Measurements from ENCODE around the gene MEA1.
"Not testable (repeated sequence)": the region's sequence is repeated elsewhere in the genome, so short reads cannot be mapped to it uniquely, and the experiment has no call there.

MEA1 gene

DNA sequence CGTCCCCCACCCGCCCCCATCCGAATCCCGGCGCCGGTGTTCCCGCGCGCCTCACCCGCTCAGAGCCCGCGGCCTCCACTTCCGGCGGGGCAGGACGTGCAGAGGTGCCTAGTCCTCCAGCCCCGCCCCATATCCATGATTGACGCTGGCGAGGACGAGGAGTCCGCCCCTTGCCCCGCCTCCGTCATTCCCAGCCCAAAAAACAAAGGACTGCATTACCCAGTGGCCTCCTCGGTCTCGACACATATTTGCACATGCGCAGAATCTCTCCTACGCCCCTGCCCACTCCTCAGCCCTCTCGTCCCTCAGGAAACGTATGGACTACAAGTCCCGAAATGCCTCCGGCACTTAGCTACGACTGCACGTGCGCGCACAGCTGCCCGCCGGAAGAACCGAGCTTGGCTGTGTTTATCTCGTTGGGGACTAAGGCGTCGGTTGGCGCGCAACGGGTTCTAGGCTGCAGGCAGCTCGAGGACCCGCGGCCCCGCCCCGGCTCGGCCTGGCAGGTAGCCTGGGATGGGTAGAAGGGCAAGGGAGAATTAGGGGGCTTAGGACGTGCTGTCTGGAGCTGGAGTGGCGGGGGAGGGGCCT, at the start of gene MEA1, which contains the start of gene KLHDC3:
Gene MEA1 (minus strand): TSS at position 104 of the 591 bp plus-strand sequence. CDS start 133 bp downstream, outside the sequence.
Gene KLHDC3 (plus strand): TSS at position 407 of the 591 bp plus-strand sequence. CDS start 2,944 bp downstream, outside the sequence.
- DNase-seq, result peak; percentile 100

DNA sequence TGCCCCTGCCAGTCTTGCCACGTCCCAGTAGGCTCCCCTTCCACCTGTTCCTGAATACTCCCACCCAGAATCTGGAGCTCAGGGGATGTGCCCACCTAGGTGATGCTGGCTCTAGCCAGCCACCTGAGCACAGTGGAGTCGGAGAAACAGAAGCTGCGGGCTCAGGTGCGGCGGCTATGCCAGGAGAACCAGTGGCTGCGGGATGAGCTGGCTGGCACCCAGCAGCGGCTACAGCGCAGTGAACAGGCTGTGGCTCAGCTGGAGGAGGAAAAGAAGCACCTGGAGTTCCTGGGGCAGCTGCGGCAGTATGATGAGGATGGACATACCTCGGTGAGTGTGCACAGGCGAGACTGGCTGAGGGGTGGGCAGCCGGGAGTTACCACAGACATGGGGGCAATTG, 49.1 kb upstream of the MEA1 start:
- no peak for DNase-seq

DNA sequence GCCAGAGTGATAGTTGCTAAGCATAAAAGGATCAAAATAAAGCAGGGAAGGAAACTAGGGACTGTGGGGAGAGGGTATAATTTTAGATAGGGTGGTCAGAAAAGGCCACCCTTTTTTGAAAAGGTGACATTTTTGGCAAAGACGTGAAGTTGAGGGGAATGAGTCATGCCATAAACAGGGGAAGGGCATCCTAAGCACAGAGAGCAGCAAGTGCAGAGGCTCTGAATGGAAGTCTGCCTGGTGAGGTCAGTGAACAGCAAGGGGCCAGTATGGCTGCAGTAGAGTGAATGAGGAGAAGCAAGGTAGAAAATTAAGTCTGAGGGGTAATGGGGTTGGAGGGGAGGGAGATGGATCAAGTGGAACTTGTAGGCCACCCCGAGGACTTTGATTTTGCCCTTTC, 48.1 kb upstream of the MEA1 start:
- DNase-seq, result no peak

DNA sequence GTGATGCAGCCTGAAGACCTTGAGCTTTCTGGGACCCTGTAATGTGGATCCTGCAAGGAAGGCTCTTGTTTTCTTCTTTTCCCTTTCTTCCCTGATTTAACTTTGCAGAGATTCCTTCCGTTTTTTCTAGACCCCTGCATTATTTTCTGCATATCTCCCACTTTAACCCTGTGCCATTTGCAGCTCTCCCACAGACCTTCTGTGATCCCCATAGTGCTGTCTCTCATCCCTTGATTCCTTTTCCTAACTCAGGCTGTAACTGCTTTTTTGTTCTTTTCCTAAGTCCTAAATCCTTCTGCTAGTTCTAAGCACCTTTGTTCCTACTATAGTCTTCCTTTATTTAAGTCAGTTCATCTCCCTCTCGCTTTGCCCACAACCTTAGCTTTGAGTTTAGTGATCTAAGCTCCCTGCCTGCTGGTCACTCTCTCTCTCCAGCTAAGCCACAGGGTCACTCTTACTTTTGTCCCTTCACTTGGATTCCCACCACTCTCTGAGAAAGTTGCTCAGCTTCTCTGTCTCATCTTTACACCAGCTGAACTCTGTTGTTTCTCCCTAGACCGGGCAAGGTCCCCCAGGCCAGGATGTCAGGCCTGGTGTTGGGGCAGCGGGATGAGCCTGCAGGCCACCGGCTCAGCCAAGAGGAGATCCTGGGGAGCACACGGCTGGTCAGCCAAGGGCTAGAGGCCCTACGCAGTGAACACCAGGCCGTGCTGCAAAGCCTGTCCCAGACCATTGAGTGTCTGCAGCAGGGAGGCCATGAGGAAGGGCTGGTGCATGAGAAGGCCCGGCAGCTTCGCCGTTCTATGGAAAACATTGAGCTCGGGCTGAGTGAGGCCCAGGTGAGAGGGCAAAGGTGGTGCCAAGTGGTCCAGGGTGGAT, 47.2 kb upstream of the MEA1 start:
- DNase-seq, result no peak

DNA sequence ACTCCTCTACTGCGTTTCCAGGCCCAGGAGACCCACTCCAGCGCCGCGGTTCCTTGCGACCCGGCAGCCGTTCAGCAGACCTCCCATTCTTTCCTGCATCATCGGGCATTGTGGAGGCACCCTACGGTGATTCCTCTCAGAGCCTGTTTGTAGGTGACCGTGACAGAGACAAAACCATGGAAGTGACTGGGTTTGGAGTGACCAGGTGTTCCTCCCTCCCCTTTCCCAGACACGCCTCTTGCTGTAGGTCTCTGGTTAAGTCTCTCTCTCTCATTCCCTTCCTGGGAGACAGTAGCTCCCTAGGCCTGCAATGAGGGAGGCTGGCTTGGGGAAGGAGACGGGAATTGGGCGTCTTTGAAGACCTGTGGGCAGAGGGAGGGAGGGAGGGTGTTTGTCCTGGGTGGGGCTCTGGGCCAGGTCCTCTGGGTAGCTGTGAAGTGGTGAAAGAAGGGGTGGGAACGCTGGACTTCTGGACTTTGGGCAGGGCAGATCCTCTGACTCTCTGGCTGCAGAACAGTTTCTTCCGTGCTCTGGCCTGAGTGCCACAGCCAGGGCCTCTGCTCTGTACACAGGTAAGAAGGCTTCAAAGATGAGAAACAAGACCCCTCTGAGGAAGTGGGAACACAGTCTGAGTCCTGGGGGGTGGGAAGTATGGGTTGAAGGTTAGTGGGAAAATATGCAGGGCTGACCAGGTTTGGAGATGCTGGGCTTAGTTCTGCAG, 46.4 kb upstream of the MEA1 start:
- DNase-seq, result no peak

DNA sequence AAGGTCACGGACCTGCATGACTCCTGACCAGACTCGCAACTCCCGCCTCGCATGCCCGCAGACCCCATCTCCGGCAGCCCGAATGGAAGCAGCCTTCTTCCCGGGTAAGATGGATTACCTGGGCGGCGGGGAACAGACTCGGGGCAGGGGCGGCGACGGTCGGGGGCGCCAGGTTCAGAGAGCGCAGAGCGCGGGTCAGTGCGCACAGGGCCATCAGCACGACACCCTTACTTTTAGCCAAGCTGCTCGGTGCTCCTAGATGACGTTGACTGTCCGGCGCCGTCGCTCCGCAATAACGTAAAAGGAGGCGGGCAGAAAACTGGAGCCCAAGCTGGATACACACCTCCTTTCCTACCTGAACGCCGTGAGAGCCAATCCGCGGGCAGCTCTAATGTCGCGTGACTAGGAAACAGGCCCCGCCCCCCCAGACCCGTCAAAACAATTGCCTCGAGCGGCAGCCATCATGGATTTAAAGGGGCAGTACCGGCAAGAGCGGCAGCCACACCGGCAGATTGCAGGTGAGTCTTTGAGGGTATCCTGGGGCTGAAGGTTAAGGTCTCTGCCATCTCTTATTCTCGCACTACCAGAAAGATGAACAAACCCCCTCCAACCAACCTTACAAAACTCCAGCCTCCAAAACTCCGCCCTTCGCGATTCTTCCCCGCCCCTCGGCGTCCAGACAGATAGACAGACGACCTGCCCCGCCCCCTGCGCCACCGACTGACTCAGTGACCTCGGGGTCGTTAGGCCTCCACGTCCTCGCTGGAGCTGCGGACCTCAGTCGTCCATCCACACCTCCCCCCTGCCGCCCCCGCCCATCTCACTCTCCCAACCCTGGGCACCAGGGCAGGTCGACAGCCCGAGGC, 45.7 kb upstream of the MEA1 start, which contains the start of the genes KLC4 and MRPL2:
Gene KLC4 (plus strand): TSS at position 464 of the 866 bp plus-strand sequence. CDS start 1,705 bp downstream, outside the sequence.
Gene MRPL2 (minus strand): TSS at position 267 of the 866 bp plus-strand sequence. CDS start 53 bp downstream, at position 214.
- DNase-seq, result peak; percentile 96

DNA sequence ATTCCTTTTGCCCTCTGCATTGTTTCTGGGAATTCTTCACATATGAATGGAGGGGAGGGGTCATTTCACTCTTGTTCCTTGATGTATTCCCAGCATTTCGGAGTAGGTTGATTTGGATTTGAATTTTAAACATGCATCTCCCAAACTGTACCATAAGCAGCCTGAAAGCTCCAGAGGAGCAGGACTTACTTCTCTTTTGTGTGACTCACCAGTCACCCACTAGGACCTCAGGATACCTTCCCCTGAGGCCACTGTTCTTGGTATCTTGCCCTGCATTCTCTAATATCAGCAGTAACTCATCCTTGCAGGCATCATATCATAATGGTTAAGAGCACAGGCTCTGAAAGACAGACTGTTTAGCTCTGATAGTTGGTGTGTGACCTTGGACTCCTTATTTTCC, 44.8 kb upstream of the MEA1 start:
- DNase-seq, result no peak

DNA sequence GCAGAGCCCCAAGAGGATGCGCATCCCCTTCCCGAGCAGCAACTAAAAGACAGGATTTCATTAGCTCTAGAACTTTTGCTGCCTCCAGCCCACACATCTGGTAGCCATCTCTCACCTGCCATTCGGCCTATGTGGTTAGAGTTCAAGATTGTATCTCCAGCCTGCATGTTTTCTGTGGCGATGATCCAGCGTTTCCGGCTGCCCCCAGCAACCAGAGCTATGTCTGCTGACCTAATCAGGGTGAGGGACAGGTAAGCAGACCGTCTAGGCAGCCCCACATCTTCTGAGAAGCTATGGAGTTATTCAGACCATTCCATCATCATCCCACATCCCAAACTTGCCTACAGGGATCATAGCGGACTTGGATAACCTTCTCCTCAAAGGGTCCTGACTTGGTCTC, 42.2 kb upstream of the MEA1 start:
- no peak for DNase-seq

DNA sequence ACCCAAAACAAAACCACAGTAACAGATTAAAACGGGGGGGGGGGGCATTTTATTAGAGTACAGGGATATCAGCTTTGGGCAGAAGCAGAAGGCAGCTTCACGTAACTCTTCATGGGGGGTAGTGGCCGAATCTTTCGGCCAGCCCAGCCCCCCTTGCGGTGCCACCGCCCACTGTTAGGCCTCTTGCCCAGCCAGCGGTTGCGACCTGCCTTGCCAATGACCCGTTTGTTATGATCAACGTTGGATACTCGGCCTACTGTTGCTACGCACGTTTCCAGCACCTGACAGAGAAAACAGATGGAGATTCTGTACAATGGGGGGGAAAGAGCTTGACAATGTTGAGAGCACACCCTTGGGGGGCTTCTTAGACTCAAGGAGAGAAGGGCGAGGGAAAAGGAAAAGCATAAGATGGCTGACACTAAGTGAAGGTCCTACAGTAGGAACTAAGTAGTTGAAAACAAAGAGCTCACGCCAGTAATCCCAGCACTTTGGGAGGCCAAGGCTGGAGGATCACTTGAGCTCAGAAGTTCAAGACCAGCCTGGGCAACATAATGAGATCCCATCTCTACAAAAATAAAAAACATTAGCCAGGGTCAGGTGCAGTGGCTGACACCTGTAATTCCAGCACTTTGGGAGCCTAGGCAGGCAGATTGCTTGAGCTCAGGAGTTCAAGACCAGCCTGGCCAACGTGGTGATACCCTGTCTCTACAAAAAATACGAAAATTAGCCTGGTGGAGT, 40.6 kb upstream of the MEA1 start:
- no peak for DNase-seq

DNA sequence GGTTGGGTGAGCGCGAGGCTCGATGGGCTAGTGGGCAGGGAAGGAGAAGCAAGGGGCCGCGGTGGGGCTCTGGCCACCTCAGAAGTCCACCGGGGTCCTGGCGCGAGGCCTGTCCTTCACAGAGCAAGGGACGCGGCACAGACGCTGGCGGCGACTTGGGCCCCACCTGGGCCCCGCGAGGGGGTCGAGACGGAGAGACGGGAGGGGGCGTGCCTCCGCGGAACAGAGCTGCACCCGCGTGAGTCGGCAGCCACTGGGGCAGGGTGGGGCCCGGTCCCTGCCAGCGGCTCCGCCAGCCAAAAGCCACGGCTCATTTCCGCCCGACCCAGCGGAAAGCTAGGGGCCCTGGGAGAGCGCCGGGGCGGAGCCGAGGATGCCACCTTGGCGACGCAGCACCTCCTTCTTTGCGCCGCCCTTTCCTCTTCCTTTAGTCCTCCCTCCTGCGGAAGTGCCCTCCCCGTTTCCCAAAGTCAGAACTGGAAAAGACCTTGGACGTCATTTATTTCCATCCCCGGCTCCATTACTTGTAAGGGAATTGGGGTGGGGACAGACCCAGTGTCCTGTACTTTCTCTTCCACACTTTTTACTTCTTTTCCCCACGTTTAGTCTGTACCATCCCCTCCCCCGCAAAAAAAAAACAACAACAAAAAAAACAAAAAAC, 39.9 kb upstream of the MEA1 start, which contains the start of gene CUL7:
Gene CUL7 (minus strand): TSS at position 307 of the 661 bp plus-strand sequence. CDS start 1,063 bp downstream, outside the sequence.
- DNase-seq, result peak; percentile 83

DNA sequence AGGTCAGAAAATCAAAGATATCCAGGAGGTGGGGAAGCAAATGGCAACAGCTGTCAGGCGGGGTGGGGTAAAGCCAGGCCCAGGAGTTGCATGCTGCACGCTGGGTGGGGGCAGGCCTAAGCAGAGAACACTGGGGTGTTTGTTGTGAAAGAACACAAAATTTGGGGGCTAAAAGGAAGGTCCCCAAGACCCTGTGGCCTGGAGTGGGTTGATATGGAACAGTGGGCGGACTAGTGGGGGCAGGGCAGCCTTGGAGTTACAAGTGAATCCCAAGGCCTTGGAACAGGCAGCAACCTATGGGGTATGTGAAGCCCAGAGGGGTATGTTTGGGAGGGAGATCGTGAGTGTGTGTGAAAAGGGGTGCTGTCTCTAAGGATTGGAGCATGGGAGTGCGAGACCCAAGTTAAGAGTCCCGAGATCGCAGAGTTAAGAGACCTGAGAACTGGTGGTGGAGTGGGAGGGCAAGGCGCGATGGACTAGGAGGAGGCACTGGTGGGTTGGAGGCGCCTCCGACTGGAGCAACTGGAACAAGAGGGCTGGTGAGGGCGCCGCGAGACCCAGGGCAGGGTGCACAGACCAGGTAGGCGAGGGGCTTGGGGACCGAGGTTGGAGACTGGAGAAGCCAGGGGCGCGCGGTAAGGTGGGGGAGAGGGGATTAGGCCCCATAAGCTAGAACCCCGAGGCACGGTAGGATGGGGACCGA, 39.2 kb upstream of the MEA1 start:
- DNase-seq, result no peak

DNA sequence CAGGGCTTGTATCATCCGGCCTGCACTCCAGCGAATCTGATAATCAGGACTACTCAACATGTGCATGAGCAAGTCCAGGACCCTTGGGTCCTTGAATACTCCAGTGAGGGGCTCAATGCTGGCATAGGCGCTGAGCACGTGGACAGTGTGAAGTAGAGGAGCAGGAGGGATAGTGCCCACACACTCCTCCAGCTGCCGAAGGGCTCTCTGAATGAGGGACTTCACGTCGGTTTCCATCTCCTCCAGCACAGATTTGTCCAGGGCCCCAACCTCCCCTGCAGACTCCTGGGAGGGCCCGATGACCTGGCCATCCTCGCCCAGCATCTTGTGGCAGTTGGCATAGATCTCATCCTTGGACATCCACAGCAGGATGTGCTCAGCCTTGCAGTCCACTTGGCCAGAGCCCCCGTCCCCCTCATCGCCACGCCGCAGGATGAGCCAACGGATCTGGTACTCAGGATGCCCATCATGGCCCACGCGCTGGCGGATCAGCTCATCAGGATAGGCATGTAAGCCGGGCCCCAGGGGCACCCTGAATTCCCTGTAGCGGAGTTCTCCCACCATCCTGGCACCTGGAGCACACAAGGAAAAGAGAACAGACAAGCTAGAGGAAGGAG, 38.6 kb upstream of the MEA1 start:
- DNase-seq, result no peak

DNA sequence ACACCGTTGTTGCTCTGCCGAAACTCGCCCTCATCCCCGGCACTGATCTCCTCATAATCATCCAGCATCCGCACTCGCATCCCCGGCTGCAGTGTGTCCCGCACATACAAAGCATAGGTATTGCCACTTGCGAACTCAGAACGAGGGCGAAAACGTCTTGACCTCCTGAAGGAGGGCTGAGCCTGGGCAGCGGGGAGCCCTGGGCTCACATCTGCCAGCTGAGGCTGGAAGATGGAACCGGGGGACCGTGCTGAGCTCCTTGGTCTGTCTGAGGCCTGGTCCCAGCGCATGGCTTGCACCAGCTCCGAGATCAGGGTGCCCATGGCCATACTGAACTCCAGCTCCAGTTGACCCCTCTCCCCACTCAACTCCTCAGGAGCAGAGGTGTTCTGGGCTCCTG, 37.2 kb upstream of the MEA1 start:
- no peak for DNase-seq

DNA sequence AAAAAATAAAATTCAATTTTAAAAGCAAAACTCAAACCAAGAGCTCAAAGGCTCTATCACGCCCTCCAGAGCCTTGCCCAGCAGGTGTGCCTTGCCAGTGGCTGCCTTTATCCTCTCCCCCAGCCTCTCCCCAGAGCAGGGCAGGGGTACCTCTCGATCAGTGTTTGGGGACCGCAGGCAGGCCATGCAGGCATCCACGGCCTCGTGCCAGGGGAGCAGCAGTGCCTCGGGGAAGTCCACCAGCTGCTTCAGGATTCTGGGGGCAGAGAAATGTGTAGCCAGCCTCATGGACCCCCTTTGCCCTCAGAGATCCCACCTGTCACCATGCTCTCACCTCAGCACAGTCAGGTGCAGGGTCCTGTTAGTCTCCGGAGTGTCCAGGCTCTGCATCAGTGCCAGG, 34.3 kb upstream of the MEA1 start:
- DNase-seq, result no peak

DNA sequence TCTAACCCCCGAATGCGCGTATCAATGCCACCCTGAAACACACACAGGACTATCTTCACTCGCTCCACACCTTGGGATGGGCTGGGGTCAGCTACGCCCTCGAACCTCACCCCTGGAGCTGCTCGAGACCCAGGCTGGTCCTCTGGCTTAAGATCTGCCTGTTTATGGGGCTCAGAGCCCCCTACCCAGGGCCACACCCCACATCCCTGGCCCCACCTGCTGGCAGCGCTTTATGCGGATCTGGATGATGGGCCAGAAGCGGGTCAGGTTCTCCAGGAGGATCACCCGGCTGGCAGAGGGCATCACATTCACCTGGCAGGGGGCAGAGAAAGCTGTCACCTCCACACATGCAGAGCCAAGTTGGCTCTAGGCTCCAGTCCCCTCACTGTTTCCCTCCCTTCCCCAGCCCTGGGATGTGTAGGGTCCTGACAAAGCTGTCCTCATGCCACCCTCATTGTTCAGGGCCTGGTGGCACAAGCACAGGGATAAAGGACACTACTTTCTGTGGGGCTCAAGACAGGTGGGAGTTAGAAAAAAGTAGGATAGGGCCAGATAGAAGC, 31.7 kb upstream of the MEA1 start:
- no peak for DNase-seq

DNA sequence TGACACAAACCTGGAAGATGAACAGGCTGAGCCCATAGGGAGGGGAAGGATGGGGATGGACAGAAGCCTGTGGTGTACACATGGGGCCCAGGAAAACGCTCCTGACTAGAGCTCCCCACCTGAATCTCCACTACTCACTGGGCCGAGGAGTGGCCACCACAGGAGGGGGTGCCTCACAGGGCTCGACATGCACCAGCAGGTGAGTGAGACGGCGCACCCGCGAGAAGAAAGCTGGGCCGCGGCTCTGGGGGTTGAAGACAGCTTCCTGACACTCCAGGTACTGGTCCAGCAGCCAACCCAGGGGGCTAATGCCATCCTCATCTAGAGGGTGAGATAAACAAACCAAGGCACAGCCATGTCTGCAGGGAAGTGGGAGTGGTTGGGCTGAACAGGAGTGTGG, 29.6 kb upstream of the MEA1 start:
- no peak for DNase-seq

DNA sequence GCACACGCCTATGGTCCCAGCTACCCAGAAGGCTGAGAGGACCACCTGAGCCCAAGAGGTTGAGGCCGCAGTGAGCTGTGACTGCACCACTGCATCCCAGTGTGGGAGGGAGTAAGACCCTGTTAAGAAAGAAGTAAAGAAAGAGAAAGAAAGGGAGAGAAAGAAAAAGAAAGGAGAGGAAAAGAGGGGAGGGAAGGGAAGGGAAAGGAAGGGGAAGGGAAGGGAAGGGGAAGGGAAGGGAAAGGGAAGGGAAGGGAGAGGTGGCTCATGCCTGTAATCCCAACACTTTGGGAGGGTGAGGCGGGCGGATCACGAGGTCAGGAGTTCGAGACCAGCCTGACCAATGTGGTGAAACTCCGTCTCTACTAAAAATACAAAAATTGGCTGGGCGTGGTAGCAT, 27.7 kb upstream of the MEA1 start:
- DNase-seq, result not testable (repeated sequence)

DNA sequence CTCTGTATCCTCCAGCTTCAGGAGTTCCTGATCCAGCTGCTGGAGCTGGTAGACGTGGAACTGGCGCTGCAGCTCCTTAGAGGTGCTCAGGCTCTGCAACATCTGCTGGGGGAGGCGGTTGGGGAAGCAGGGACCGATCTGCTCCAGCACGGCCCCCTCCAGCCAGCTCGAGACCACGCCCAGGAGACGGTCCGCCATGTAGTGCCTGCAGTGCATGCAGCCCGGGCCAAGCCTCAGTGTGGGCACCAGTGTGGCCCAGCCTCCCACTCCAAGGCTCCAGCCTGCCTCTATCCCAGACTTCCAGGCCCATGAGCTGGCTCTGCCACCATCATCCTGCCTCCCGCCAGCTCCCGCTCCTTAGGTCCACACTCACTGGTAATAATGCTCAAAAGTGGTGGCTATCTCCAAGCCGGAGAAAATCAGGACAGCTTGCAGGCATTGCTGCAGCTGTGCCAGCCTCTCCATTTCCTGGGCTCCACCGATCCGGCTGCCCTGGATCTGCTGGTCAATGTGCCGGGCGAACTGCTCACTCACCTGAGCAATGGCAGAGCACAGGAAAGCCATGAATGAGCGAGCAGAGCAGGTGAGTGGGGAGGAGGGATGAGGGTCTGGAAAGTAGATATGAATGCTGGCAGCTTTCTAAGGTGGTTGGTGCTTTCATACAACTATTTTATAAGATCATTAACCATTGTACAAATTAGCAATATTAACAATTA, 27.0 kb upstream of the MEA1 start:
- no peak for DNase-seq

DNA sequence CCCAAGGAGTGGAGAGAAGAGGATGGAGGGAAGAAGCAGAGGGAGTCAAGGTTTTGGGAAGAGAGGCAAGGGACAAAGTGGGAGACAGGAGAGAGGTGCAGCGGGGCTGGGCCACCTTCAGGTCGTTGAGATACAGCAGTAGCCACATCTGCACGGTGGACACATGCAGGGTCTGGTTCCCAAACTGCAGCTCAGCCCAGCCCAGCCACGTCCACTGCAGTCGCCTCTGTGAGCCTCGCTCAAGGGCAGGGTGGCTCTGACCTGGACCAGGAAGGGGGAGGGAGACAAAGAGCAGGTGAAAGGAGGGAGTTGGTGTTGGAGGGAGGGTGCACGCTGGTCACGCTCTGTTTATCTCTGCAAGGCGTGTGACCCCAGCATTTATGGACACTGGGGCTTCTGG, 25.0 kb upstream of the MEA1 start:
- no peak for DNase-seq
